HL-60 (cell line): ENCODE data around the gene TBC1D24.

ENCODE experiments used
- POLR2AphosphoS5 ChIP-seq: IDR thresholded peaks from 2 replicates; pipeline ENCODE4 v1.6.1; 2012; ENCODE audit warnings: low read depth
- TF ChIP-seq, protein P1 (sequence below): IDR thresholded peaks from one replicate; pipeline ENCODE4 v1.5.1; 2011; ENCODE audit warnings: low read length, control low read depth, inconsistent platforms; ENCODE audit not compliant: insufficient read depth
- TF ChIP-seq, protein P2 (sequence below): IDR thresholded peaks from 2 replicates; pipeline ENCODE4 v1.6.1; 2012; ENCODE audit warnings: low read depth; ENCODE audit not compliant: insufficient replicate concordance

DNA sequence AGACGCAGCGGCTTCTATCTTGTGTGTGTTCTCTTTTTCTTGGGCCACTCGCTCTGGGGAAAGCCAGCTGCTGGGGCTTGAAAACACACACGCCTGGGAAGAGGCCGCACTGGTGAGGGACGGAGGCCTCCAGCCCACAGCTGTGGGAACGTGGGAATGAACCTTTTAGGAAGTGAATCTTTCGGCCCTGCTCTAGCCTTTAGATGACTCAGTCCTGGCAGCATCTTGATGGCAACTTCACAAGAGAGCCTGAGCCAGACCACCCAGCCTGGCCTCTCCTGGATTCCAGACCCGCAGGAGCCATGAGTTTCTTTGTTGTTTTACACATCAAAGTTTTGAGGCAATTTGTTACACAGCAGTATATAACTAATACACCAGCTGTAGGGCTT lies 60.7 kb downstream of the TBC1D24 start:
- no peak for TF ChIP-seq POLR2AphosphoS5
- TF ChIP-seq, protein P1, sequence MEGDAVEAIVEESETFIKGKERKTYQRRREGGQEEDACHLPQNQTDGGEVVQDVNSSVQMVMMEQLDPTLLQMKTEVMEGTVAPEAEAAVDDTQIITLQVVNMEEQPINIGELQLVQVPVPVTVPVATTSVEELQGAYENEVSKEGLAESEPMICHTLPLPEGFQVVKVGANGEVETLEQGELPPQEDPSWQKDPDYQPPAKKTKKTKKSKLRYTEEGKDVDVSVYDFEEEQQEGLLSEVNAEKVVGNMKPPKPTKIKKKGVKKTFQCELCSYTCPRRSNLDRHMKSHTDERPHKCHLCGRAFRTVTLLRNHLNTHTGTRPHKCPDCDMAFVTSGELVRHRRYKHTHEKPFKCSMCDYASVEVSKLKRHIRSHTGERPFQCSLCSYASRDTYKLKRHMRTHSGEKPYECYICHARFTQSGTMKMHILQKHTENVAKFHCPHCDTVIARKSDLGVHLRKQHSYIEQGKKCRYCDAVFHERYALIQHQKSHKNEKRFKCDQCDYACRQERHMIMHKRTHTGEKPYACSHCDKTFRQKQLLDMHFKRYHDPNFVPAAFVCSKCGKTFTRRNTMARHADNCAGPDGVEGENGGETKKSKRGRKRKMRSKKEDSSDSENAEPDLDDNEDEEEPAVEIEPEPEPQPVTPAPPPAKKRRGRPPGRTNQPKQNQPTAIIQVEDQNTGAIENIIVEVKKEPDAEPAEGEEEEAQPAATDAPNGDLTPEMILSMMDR, result no peak
- TF ChIP-seq, protein P2, sequence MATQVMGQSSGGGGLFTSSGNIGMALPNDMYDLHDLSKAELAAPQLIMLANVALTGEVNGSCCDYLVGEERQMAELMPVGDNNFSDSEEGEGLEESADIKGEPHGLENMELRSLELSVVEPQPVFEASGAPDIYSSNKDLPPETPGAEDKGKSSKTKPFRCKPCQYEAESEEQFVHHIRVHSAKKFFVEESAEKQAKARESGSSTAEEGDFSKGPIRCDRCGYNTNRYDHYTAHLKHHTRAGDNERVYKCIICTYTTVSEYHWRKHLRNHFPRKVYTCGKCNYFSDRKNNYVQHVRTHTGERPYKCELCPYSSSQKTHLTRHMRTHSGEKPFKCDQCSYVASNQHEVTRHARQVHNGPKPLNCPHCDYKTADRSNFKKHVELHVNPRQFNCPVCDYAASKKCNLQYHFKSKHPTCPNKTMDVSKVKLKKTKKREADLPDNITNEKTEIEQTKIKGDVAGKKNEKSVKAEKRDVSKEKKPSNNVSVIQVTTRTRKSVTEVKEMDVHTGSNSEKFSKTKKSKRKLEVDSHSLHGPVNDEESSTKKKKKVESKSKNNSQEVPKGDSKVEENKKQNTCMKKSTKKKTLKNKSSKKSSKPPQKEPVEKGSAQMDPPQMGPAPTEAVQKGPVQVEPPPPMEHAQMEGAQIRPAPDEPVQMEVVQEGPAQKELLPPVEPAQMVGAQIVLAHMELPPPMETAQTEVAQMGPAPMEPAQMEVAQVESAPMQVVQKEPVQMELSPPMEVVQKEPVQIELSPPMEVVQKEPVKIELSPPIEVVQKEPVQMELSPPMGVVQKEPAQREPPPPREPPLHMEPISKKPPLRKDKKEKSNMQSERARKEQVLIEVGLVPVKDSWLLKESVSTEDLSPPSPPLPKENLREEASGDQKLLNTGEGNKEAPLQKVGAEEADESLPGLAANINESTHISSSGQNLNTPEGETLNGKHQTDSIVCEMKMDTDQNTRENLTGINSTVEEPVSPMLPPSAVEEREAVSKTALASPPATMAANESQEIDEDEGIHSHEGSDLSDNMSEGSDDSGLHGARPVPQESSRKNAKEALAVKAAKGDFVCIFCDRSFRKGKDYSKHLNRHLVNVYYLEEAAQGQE, result no peak
